PC-3 (cell line): Measurements from ENCODE around the gene ITPKC. TPM values are rescaled to one million over a fixed set of nuclear protein-coding genes. Genes with fewer than 3 reads are reported as not detected.
A peak's percentile ranks its signal among the peaks of the same experiment; 100 is the strongest.

Source experiments
- ATAC-seq: fragments of 200-7000 bp; cut with Tn5 transposase; 2 replicates; pipeline ENCODE4 v1.9.1; 2020; ENCODE audit warnings: mild to moderate bottlenecking, moderate library complexity
- BruUV-seq: library from RNA; stranded (reverse); fragments of 400-500 nt; replicated peaks from 2 replicates; lab custom pipeline; 2021; lab: Mats Ljungman, UMichigan
- CTCF ChIA-PET: fragments of 300-600 bp; sonication (Branson Sonifier 250); formaldehyde crosslinking; loops from one replicate; lab custom pipeline; 2022; ENCODE audit warnings: antibody characterized with exemption; lab: Charles Lee
- POLR2A ChIA-PET: fragments of 300-600 bp; sonication (Branson Sonifier 250); formaldehyde crosslinking; loops from one replicate; lab custom pipeline; 2022; ENCODE audit warnings: antibody characterized with exemption; ENCODE audit not compliant: unreplicated experiment; lab: Charles Lee
- DNase-seq: peaks from one replicate; pipeline ENCODE4 v3.0.0-alpha.2; 2015
- H2AFZ ChIP-seq: fragments of 300-600 bp; sonication (generic); 2 replicates; pipeline ENCODE4 v1.6.0; 2016; ENCODE audit warnings: antibody characterized with exemption, low read length
- H3F3A ChIP-seq: fragments of 300-600 bp; sonication (generic); one replicate; pipeline ENCODE4 v1.6.0; 2017; ENCODE audit warnings: antibody characterized with exemption, low read length, control low read depth, mild to moderate bottlenecking; ENCODE audit not compliant: unreplicated experiment
- H3K27ac ChIP-seq: fragments of 300-600 bp; sonication (generic); 2 replicates; pipeline ENCODE4 v1.5.1; 2016; ENCODE audit warnings: mild to moderate bottlenecking, low read length
- H3K27me3 ChIP-seq: fragments of 300-600 bp; sonication (generic); 2 replicates; pipeline ENCODE4 v1.6.1; 2016; ENCODE audit warnings: low read length, mixed read lengths
- H3K36me3 ChIP-seq: fragments of 300-600 bp; sonication (generic); 2 replicates; pipeline ENCODE4 v1.6.1; 2016; ENCODE audit warnings: low read depth, mixed run types, low read length, mixed read lengths
- H3K4me1 ChIP-seq: fragments of 300-600 bp; sonication (generic); 2 replicates; pipeline ENCODE4 v1.5.1; 2016; ENCODE audit warnings: low read length; ENCODE audit not compliant: insufficient read depth
- H3K4me2 ChIP-seq: fragments of 300-600 bp; sonication (generic); 2 replicates; pipeline ENCODE4 v1.6.0; 2016; ENCODE audit warnings: low read length
- H3K4me3 ChIP-seq: fragments of 300-600 bp; sonication (generic); 2 replicates; pipeline ENCODE4 v1.5.1; 2016; ENCODE audit warnings: mild to moderate bottlenecking, low read length, mixed read lengths
- H3K79me2 ChIP-seq: fragments of 300-600 bp; sonication (generic); 2 replicates; pipeline ENCODE4 v1.6.1; 2017; ENCODE audit warnings: low read length, mixed read lengths
- H3K9ac ChIP-seq: fragments of 300-600 bp; sonication (generic); 2 replicates; pipeline ENCODE4 v1.6.0; 2016; ENCODE audit warnings: mild to moderate bottlenecking, low read length
- H3K9me2 ChIP-seq: fragments of 300-600 bp; sonication (generic); replicated peaks from 2 replicates; pipeline ENCODE4 v1.6.1; 2016; ENCODE audit warnings: mixed run types, low read length, mixed read lengths
- H3K9me3 ChIP-seq: fragments of 300-600 bp; sonication (generic); 2 replicates; pipeline ENCODE4 v1.6.1; 2016; ENCODE audit warnings: low read length, mixed read lengths
- H4K20me1 ChIP-seq: fragments of 300-600 bp; sonication (generic); 2 replicates; pipeline ENCODE4 v1.6.1; 2016; ENCODE audit warnings: low read length, mixed read lengths
- CTCF ChIP-seq: fragments of 300-600 bp; sonication (generic); conservative IDR thresholded peaks from 2 replicates; pipeline ENCODE4 v1.5.1; 2017; ENCODE audit warnings: antibody characterized with exemption, low read depth, mild to moderate bottlenecking, low read length
- EZH2 ChIP-seq: fragments of 300-600 bp; sonication (generic); IDR thresholded peaks from one replicate; pipeline ENCODE4 v1.6.1; 2017; ENCODE audit warnings: antibody characterized with exemption, mild to moderate bottlenecking, low read length; ENCODE audit not compliant: unreplicated experiment
- EZH2phosphoT487 ChIP-seq: fragments of 300-600 bp; sonication (generic); IDR thresholded peaks from 2 replicates; pipeline ENCODE4 v1.6.1; 2018; ENCODE audit warnings: mild to moderate bottlenecking, antibody characterized with exemption, low read length, borderline replicate concordance
- intact Hi-C: fragments of 100-400 bp; cut with micrococcal nuclease; formaldehyde crosslinking; loops from 2 replicates; pipeline ENCODE4 v1.9.0; 2023
- total RNA-seq: library from RNA; depleted of rRNA; stranded (reverse); fragments of >200 nt; gene quantifications from 2 replicates; pipeline ENCODE4 v1.2.3, GENCODE V29; 2014

The ITPKC gene
- total RNA-seq, 1 experiment from 2014 or later = 28.4 TPM

- peak within 1 kb of the TSS; percentile 81 for H3K4me3 ChIP-seq
- no peak; the same call in 1 of the 2 replicates for ATAC-seq
- intact Hi-C loops = no loop called here
- DNase-seq = no peak
- H3F3A ChIP-seq = no peaks in the 10 kb centered on the region
- H2AFZ ChIP-seq = peak within 1 kb of the TSS; percentile 83
- no peaks in the 10 kb centered on the region for H3K9me3 ChIP-seq
- H3K9ac ChIP-seq = peak within 1 kb of the TSS; percentile 92
- no peaks in the 10 kb centered on the region for H3K9me2 ChIP-seq
- ChIA-PET CTCF (no interaction called here), POLR2A (no interaction called here)
- TF ChIP-seq EZH2 = no peak
- no peak for TF ChIP-seq EZH2phosphoT487
- no peak for TF ChIP-seq CTCF
- H3K4me1 ChIP-seq = peaks cover 24% of the 10 kb centered on the region
- H4K20me1 ChIP-seq = no peaks in the 10 kb centered on the region
- no peaks in the 10 kb centered on the region for H3K36me3 ChIP-seq
- H3K79me2 ChIP-seq = peaks cover 25% of the 10 kb centered on the region
- peak within 1 kb of the TSS; percentile 98 for H3K4me2 ChIP-seq
- H3K27ac ChIP-seq = peak within 1 kb of the TSS; percentile 84
- no TSS peak for BruUV-seq
- H3K27me3 ChIP-seq = no peaks in the 10 kb centered on the region
Measured at GRCh38 chr19:40690050-40690692, 26.7 kb upstream of the ITPKC start, which contains the start of gene NUMBL. TSS of gene NUMBL (minus strand) at chr19:40690651. CDS start at chr19:40690483, 168 bp downstream.

GRCh38 chr19:40690693-40691420 is 26.1 kb upstream of the ITPKC start:
- Histone ChIP-seq H3K9me3 (no peaks in the 10 kb centered on the region), H3K4me3 (peak overlapping the region; percentile 81), H3K9ac (peak overlapping the region; percentile 92), H3K4me2 (peak overlapping the region; percentile 95), H3K79me2 (peaks cover 25% of the 10 kb centered on the region), H3K27ac (peak overlapping the region; percentile 84), H3K4me1 (peaks cover 24% of the 10 kb centered on the region), H3K36me3 (no peaks in the 10 kb centered on the region), H2AFZ (peak overlapping the region; percentile 83), H4K20me1 (no peaks in the 10 kb centered on the region), H3K9me2 (no peaks in the 10 kb centered on the region), H3F3A (no peaks in the 10 kb centered on the region), H3K27me3 (no peaks in the 10 kb centered on the region)
- ChIA-PET CTCF (no interaction called here), POLR2A (interaction anchor here (0.5 to 0.6 kb wide), 2 partner anchors 79 to 172 kb away, joined by 3 to 6 read pairs; no protein-coding TSS in a partner anchor)
- TF ChIP-seq CTCF (no peak), EZH2phosphoT487 (no peak), EZH2 (no peak)
- intact Hi-C loops = no loop called here
- DNase-seq (peak; percentile 78), ATAC-seq (peak; percentile 91)
- BruUV-seq = TSS peak; percentile 94
